ENCODE results near the gene UCP2. TPM values are rescaled to one million over a fixed set of nuclear protein-coding genes. Genes with fewer than 3 reads are reported as not detected.

Gene UCP2
- total and polyA plus RNA-seq, 9 of the 15 experiments (the other 6 are each of a cell fraction or from before 2014, with no cell fraction given) = 19.2 to 216 (median 87.9) TPM

- no peak overlapping the region for H3K4me3 ChIP-seq
- POLR2A ChIA-PET = interaction anchor here (0.5 to 5.7 kb wide), 7 partner anchors 9 to 179 kb away, joined by 3 to 54 read pairs (median 3); partner anchors contain the start of genes DNAJB13 and UCP2
- 79% methylated on average over 6 of the region's 6 CpGs for WGBS (ENCODE audit: insufficient coverage, low coverage, missing lambda C conversion rate)
- no peaks in the 10 kb centered on the region for H3K79me2 ChIP-seq (ENCODE audit: control insufficient read depth, insufficient read depth, low read length)
- in situ Hi-C loops (cut with MboI) (no loop called here), intact Hi-C loops (cut with micrococcal nuclease) (no loop called here)
- peak in 2 of 4 experiments; percentile 12 to 28 for DNase-seq (ENCODE audit: extremely low read depth in 1 of 4, low spot score in 3 of 4)
- H4K20me1 ChIP-seq (replicated peaks; ENCODE audit: control insufficient read depth, insufficient read depth, low read length) = peaks cover 14% of the 10 kb centered on the region
- peaks cover 12 to 34% of the 10 kb centered on the region in 2 experiments; a peak in 4 of 5 replicates for H3K4me1 ChIP-seq (replicated peaks in 1 of 2; ENCODE audit: control insufficient read depth in 2 of 2, insufficient read depth in 2 of 2, low read length in 2 of 2)
- peaks cover 25% of the 10 kb centered on the region; the same call in 2 of the 3 replicates for H3K36me3 ChIP-seq (ENCODE audit: control insufficient read depth, insufficient read depth, low read length)
- H3K9me1 ChIP-seq (ENCODE audit: control insufficient read depth, insufficient read depth, low read length) = no peaks in the 10 kb centered on the region
- FAIRE-seq = no peak
- H3K27ac ChIP-seq (ENCODE audit: extremely low read depth, low read depth, low read length) = no peak overlapping the region
- H2AFZ ChIP-seq (ENCODE audit: low read depth, low read length) = no peak overlapping the region
- H3K9me3 ChIP-seq (replicated peaks; ENCODE audit: control insufficient read depth, insufficient read depth, low read depth, low read length) = no peaks in the 10 kb centered on the region
- no TSS peak for BruUV-seq (replicated peaks)
- no peaks in the 10 kb centered on the region for H3K27me3 ChIP-seq (ENCODE audit: control insufficient read depth in 2 of 2, insufficient read depth in 2 of 2, low read length in 2 of 2)
- peak overlapping the region in 1 of 2 experiments; percentile 53; a peak in 1 of 4 replicates for H3K9ac ChIP-seq (ENCODE audit: insufficient read depth in 1 of 2, low read depth in 2 of 2, low read length in 2 of 2)
- no peak overlapping the region for H3K4me2 ChIP-seq (ENCODE audit: insufficient read depth, low read length)
- peak; percentile 8; the same call in 2 of the 3 replicates for ATAC-seq
- CTCF ChIA-PET (ENCODE audit: low intra/inter-chr PET ratio) = no interaction called here
- no peak for TF ChIP-seq ATF3 (IDR thresholded peaks at IDR 0.05)
- TF ChIP-seq ATF3 (CRISPR knock-in tag; conservative IDR thresholded peaks at IDR 0.05) = no peak
- TF ChIP-seq ATF1 (CRISPR knock-in tag; IDR thresholded peaks at IDR 0.05) = no peak
- no peak for TF ChIP-seq ATF1 (tag; IDR thresholded peaks at IDR 0.05)
- TF ChIP-seq POLR2B (IDR thresholded peaks at IDR 0.05; ENCODE audit: low read depth, partially characterized antibody) = peak; percentile 52
- TF ChIP-seq POLR2G (IDR thresholded peaks at IDR 0.05; ENCODE audit: low read depth, low read length) = 0 out of 2 replicates have a peak, but pooled peaks have one; percentile 18
- TF ChIP-seq, protein P1, sequence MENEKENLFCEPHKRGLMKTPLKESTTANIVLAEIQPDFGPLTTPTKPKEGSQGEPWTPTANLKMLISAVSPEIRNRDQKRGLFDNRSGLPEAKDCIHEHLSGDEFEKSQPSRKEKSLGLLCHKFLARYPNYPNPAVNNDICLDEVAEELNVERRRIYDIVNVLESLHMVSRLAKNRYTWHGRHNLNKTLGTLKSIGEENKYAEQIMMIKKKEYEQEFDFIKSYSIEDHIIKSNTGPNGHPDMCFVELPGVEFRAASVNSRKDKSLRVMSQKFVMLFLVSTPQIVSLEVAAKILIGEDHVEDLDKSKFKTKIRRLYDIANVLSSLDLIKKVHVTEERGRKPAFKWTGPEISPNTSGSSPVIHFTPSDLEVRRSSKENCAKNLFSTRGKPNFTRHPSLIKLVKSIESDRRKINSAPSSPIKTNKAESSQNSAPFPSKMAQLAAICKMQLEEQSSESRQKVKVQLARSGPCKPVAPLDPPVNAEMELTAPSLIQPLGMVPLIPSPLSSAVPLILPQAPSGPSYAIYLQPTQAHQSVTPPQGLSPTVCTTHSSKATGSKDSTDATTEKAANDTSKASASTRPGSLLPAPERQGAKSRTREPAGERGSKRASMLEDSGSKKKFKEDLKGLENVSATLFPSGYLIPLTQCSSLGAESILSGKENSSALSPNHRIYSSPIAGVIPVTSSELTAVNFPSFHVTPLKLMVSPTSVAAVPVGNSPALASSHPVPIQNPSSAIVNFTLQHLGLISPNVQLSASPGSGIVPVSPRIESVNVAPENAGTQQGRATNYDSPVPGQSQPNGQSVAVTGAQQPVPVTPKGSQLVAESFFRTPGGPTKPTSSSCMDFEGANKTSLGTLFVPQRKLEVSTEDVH (IDR thresholded peaks at IDR 0.05; ENCODE audit: low read depth, partially characterized antibody) = peak; percentile 48
- TF ChIP-seq SMAD2 (IDR thresholded peaks at IDR 0.05; ENCODE audit: low read depth, low read length) = no peak
- no peak for TF ChIP-seq ZNF644 (tag; IDR thresholded peaks at IDR 0.05; ENCODE audit: low read depth)
- TF ChIP-seq NRF1 (conservative IDR thresholded peaks at IDR 0.05 in 1 of 2, IDR thresholded peaks at IDR 0.05 in 1 of 2) = no peak
- TF ChIP-seq TRIM24 (IDR thresholded peaks at IDR 0.05) = no peak
- TF ChIP-seq ZNF253 (CRISPR knock-in tag; conservative IDR thresholded peaks at IDR 0.05) = no peak
- no peak for TF ChIP-seq ZNF263 (CRISPR knock-in tag; IDR thresholded peaks at IDR 0.05; ENCODE audit: borderline replicate concordance)
- peak; percentile 74 for TF ChIP-seq POLR2A (conservative IDR thresholded peaks at IDR 0.05)
- TF ChIP-seq ILF3 (IDR thresholded peaks at IDR 0.05; ENCODE audit: borderline replicate concordance) = 0 out of 2 replicates have a peak, but pooled peaks have one; percentile 31
- no peak for TF ChIP-seq CHD2 (IDR thresholded peaks at IDR 0.05; ENCODE audit: low read depth, low read length)
- 0 out of 2 replicates have a peak, but pooled peaks have one; percentile 63 for TF ChIP-seq ZBED1 (IDR thresholded peaks at IDR 0.05)
- TF ChIP-seq KDM5B (IDR thresholded peaks at IDR 0.05; ENCODE audit: insufficient replicate concordance, low read depth, low read length) = peak; percentile 12
- TF ChIP-seq ZNF584 (CRISPR knock-in tag; IDR thresholded peaks at IDR 0.05; ENCODE audit: low read depth) = no peak
- no peak for TF ChIP-seq PTTG1 (tag; IDR thresholded peaks at IDR 0.05; ENCODE audit: low read depth)
- no peak for TF ChIP-seq ZC3H4 (CRISPR knock-in tag; IDR thresholded peaks at IDR 0.05; ENCODE audit: borderline replicate concordance)
- peak; percentile 46 for TF ChIP-seq SUPT5H (IDR thresholded peaks at IDR 0.05)
- TF ChIP-seq CBX3 (IDR thresholded peaks at IDR 0.05; ENCODE audit: borderline replicate concordance in 1 of 2, low read length in 2 of 2) = no peak
These were observed 11.4 kb downstream of the UCP2 start for GRCh38 chr11:73971175-73971719.

All from K562 (cell line).